ENCODE results near the gene ART5.

- TF ChIP-seq EZH2 (IDR thresholded peaks at IDR 0.05; ENCODE audit: borderline replicate concordance) (no peak), CTCF (IDR thresholded peaks at IDR 0.05; ENCODE audit: poor library complexity) (no peak), EZH2phosphoT487 (IDR thresholded peaks at IDR 0.05; ENCODE audit: low read depth, severe bottlenecking, unreplicated experiment) (no peak)
Observed at GRCh38 chr11:3645552-3645951, 3.8 kb upstream of the ART5 start.
